HG03571 (cell line): Measurements from ENCODE around the gene LIPT2.

Source experiments
- ATAC-seq: cut with Tn5 transposase; IDR thresholded peaks from one replicate; pipeline ENCODE4 v1.9.1; 2021; ENCODE audit not compliant: unreplicated experiment

Gene LIPT2

DNA sequence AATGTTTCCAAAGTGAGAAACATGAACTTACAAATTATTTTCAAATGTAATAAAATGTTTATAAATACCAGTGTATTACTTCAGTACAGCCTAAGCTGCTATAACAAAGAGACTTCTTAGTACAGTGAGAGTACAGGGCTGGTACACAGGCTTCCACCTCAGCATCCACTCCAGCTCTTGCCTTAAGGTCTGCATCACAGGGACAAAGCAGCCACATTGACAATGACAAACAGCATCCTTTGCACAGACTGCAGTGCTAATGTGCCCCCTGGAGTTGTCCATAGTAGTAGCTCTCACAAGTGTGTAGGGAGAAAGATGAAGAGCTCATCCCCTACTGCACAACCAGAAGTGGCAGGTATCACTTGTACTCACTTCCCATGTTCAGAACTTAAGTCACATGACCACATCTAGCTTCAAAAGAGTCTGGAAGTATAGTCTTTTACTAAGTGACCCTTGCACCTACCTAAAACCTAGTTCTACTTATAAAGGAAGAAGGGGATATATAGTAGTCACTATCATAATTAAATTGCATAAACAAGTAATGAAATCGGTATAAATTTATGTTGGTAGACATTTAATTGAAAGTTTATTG lies 10.7 kb upstream of the LIPT2 start:
- ATAC-seq = no peak

DNA sequence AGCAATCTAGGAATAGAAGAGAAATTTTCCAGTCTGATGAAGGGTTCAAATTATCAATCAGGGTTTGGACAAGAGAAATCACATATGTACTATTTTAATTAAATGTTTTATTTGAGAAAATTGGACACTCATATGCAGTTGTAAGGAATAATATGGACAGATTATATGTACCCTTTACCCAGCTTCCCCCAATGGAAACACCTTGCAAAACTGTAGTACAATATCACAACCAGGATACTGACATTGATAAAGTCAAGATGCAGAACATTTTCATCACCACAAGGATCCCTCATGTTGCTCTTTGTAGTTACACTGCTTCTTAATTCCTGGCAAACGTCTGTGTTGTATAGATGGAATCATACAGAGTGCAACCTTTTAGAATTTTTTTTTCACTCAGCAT lies 1.4 kb upstream of the LIPT2 start:
- no peak for ATAC-seq

- no peak for ATAC-seq
These were observed 487 bp upstream of the LIPT2 start for GRCh38 chr11:74493791-74494630.

DNA sequence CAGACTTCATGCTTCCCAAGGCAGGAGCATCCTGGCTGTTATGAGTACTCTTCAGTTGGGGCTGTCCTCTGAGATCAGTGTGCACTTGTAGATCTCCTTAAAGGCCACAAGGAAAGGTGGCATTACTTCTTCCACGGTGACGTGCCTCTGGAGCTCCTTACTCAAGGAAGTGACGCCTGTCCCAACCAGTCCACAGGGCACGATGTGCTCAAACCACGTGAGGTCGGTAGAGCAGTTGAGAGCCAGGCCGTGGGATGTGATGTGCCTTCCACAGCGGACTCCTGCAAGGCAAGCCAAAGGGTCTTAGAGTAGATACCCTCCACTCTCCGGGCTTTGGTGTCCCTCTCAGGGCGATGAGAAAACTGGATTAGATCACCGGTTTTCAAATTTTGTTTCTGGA lies 1.4 kb downstream of the LIPT2 start:
- no peak for ATAC-seq

DNA sequence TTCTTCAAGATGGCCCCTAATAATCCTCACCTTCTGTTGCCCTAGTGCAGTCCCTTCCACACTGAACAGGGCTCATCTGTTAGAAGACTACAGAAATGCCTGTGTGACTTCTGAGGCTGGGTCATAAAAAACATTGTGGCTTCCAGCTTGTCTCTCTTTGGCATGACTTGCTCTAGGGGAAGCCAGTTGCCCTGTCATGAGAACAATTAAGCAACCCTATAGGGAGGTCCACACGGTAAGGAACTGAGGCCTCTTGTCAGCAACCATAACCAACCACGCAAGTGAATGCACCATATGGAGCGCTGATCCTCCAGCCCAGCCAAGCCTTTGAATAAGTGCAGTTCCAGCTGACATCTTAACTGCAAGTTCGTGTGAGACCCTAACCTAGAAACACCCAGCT lies 2.6 kb downstream of the LIPT2 start:
- ATAC-seq = no peak

DNA sequence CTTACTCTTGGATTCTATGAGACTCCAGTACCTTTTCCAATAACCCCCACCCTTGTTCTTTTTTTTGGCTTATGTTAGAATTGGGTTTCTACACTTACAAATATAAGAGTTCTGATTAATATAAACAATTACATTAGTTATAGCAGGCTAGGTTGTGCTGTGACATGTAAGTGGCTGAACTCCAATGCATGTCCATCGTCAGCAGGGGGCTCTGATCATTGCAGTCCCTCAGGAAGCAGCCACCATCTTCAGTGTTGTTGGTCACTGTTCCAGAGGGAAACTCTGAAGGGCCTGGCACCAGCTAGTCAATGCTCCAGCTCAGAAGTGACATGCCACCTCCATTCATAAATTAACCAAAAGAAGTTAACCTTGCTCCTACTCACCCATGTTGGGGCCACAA lies 5.6 kb downstream of the LIPT2 start:
- no peak for ATAC-seq

- no peak for ATAC-seq
These were observed 7.7 kb downstream of the LIPT2 start for GRCh38 chr11:74485868-74486267.

GRCh38 chr11:74480688-74481417 lies 12.7 kb downstream of the LIPT2 start:
- ATAC-seq = no peak

DNA sequence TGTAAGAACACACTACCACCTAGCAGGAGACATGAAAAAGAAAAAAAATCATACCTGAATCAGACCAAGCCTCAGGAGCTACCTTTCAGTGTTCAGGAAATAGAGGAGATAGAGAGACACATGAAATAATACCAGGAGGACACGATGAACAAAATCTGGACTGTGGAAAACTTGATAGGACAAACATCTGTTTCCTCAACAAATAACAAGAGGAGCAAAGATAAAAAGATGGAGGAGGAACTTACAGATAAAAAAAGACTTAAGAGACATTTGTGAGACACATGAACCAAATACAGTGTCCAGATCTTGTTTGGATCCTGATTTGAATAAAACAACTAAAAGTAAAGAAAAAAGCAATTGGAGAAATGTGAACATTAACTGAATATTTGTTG lies 13.8 kb downstream of the LIPT2 start:
- ATAC-seq = no peak

- no peak for ATAC-seq
These were observed 14.4 kb downstream of the LIPT2 start for GRCh38 chr11:74478877-74479731.

DNA sequence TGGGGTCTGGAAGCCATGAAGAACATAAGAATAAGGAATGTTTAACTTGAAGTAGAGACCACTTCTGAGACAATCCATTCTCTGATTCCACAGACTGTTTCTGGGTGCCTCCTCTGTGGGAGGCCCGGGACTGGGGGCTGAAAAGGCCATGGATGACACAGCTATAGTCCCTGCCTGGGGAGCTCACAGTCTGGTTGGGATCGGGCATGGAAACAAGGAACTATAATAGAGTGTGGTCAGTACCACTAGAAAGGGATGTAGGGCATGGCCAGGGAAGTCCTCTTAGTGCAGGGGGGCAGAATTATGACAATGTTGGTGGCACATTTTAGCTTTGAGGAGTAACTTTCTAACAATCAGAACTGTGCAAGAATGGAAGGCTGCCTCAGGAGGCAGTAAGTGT lies 17.0 kb downstream of the LIPT2 start:
- no peak for ATAC-seq

DNA sequence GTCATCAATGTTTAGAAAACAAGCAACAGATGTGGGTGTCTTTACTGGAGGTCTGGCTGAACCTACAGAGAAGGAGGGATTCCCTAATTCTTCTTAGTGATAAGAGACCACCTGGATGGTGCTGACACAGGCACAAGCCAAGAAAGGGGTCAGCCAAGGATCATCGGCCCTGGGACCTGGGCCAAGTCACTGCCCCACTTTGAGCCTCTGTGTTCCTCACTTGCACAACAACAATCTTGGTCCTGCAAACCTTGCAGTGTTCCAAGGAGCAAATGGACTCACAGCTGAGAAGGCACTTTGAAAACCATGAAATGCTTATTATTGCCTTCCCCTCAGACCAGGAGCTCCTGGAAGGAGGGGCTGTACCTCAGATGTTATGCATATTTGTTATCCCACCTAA lies 19.2 kb downstream of the LIPT2 start:
- no peak for ATAC-seq

DNA sequence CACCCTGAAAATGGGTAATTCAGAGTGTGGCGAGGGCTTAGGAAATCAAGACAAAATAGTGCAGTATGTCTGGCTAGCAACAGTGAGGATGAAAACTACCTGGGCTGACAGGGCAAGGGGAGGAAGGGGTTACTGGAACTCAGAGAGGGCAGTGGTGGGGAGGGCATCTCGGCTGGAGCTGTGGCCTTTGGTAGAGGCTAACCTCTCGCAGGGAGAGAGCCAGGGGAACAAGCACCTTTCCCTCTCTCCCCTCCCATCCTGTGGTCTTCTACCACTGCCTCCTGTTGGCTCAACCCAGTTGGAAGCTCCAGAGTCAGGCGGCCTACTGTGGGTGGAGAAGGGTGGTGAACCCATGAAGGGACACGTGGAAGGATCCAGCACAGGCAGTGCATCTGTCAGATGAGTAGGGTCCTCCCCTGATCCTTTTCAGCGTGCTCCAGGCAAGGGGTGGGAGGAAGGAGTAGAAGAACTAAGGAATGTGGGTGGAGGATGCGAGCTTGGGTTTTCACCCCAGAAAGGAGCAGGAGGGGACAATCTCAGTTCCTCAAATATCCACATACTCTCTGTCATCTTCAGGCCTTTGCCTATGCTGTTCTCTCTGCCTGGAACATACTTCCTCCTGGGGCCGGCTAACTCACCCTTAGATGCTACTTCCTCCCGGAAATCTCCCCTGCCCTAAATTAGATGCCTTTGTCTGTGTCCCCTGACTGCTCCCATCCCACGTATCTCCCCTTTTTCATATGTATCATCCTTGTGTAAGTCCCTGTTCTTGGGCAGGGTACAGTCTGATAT lies 19.9 kb downstream of the LIPT2 start:
- ATAC-seq = no peak

- ATAC-seq = no peak
These were observed 21.7 kb downstream of the LIPT2 start for GRCh38 chr11:74471668-74472429.

DNA sequence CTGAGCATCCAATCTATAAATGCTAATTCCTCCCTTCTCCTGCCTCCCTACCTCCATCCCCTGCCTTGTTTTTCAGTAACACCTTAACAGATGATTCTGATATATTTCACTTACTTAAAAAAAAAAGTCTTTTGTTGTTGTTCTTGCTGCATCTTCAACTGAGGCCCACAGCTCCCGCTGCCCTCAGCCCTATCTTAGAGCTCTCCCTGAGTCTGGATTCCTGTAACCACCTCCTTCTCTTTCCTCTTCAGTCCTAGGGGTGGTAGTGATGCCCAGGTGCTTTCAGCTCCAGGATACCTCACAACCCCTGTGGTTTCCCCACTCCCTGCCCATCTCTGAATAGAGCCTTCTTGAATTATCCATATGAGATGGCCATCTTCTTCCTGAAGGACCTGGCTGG lies 22.5 kb downstream of the LIPT2 start:
- no peak for ATAC-seq

GRCh38 chr11:74470526-74470925 lies 23.0 kb downstream of the LIPT2 start:
- ATAC-seq = no peak

DNA sequence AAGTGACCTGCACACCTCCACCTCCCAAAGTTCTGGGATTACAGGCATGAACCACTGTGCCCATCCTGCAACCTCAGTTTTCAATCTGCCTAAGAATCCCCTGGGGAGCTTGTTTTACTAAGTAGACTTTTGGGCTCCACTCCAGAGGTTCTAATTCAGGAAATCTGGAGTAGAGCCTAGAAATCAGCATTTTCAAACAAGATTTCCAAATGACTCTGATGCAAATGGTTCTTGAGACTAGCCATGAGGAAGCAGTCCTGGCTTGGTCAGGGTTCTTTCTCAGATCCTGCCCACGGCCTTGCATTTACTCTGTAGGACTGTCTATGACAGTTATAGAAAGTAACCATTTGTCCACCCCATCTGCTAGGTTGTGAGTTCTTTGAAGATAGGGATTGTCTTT lies 24.6 kb downstream of the LIPT2 start:
- no peak for ATAC-seq

DNA sequence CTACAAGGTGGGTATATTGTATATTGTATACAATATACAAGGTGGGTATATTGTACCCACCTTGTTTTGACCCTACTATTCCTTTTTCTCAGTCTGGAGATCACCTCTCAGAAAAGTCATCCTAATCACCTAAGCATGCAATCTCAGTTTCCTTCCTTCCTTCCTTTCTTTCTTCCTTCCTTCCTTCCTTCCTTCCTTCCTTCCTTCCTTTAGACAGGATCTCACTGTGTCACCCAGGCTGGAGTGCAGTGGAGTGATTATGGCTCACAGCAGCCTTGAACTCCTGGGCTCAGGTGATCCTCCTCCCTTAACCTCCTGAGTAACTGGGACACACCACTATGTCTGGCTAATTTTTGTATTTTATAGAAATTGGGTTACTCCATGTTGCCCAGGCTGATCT lies 25.0 kb downstream of the LIPT2 start:
- no peak for ATAC-seq

GRCh38 chr11:74468058-74468457 lies 25.5 kb downstream of the LIPT2 start:
- no peak for ATAC-seq
